HG03457 (cell line): Measurements from ENCODE around the gene CDK5RAP2.
"Not testable (repeated sequence)": the region's sequence is repeated elsewhere in the genome, so short reads cannot be mapped to it uniquely, and the experiment has no call there.

ENCODE experiments used
- ATAC-seq: cut with Tn5 transposase; IDR thresholded peaks from one replicate; pipeline ENCODE4 v1.9.1; 2021; ENCODE audit warnings: moderate number of reproducible peaks; ENCODE audit not compliant: unreplicated experiment

CDK5RAP2 gene

DNA sequence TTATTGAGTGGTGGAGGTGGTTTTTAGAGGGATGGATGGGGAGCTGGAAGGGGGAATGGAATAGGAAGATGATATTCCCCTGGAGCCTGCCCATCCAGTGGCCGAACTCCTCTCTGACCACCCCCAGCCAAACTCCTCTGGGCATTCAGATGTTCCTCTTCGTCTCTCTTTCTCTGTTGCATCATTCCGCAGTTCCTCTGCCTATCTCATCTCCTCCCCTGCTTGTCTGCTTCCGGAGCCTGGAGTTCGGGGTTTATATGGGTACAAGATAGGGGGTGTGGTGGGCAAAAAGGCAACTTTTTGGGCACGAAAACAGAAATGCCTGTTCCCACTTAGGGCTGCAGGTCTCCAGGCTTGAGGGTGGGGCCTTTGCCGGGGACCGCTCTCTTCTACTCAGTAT lies 12.2 kb upstream of the CDK5RAP2 start:
- ATAC-seq, result no peak

DNA sequence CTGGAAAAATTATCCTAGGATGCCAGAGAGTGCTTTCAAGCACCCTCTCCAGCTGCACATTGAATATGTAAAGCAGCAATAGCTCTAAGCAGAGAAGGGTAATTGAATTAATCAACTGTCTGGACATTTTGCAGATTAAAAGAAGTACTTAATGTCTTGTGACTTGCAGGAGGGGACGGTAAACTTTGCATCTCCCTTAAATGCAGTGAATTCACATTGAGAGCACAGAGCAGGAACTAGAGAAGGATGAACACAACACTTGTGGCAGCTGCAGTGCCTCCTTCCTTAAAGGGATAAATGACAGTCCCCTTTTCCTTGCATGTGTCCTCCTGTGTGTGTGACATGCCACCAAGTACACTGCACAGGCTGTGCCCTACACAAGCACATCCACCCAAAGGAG lies 7.4 kb upstream of the CDK5RAP2 start:
- no peak for ATAC-seq

DNA sequence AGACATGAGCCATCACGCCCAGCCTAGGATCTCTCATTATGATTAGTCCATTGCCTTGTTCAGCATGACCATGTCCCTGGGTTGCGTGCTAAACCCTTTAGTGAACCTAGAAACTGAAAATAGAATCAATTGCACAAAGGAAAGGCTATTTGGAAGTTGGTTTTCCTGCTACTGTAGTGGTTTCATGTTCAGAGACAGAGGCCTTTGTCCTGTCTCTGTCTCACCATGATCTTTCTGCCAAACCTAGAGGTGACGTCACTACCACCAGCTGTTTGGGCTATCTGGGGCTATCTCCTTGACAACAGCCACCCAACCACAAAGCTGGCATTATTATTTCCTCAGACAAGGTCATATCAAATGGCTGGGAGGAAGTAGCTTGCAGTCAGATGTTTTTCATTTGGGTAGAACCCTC lies 4.0 kb upstream of the CDK5RAP2 start:
- ATAC-seq, result peak; percentile 48

DNA sequence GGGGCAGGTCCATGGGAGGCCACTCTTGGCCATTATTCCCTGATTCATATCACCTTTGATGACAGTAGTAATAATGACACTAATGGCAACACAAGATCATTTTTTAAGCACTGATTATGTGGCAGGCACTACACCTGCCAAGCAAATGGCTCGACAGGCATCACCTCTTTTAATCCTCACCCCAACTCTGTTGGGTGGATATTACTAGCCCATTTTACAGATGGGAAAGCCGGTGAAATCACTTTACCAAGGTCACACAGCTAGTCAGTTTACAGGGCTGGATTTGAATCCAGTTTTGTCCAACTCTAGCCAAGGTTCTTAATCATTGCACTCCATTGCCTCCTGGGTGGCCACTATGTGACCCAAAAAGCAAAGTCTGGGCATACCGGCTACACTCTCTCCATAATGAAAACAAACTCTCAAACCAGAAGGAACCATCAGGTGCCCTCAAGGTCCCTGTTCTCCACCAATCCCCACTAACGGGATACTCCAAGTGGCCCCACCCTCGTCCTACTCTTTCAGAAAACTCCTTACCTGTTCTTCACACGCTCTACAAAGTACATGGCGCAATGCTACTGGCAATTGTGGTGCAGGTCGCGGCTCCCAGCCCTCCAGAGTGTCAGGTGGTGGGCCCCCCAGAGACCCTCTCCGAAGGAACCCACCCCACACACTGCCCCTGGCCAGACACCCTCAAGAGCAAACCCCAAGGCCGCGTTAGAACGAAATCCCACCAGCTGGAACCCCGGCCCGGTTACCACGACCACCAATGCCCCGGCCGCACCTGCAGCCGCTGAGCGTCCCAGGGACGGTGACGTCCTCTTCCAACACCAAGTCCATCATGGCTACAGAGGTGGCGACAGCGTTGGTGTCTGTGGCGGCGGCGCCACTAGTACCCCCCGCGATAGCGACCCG lies 572 bp downstream of the CDK5RAP2 start:
- peak; percentile 29 for ATAC-seq

DNA sequence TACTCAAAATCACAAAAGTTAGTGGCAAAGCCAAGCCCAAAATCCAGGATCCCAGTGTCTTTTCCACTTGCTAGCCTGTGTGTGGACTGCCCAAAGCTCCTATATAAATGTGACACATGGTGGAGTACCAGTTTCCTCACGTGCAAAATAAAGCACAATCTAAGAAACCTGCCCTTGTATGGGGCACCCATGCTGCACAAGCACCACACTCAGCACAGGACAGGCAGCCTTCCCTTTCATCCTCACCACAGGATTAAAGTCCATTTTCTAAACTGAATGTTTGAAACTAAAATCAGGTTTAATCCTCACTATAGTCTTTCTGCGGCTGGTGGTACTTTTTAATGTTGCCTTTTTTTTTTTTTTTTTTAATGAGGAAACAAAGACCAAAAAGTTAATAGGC lies 5.5 kb downstream of the CDK5RAP2 start:
- no peak for ATAC-seq

DNA sequence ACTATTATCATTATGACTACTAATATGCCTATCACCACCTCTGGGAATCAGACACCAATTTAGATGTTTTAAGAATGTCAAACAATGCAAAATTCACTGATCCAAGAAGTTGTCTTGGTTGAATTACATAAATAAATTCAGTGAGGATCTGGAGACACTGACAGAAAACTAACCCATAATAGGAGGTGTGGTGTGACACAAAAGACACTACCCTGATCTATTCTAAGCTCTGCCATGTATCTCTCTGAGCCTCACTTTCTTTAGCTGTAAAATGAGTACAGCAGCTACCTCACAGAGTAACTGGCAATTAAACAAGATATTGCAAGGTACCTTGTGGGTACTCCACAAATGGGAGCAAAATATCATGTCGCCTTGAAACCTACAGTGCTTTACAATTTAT lies 7.5 kb downstream of the CDK5RAP2 start:
- ATAC-seq, result no peak

DNA sequence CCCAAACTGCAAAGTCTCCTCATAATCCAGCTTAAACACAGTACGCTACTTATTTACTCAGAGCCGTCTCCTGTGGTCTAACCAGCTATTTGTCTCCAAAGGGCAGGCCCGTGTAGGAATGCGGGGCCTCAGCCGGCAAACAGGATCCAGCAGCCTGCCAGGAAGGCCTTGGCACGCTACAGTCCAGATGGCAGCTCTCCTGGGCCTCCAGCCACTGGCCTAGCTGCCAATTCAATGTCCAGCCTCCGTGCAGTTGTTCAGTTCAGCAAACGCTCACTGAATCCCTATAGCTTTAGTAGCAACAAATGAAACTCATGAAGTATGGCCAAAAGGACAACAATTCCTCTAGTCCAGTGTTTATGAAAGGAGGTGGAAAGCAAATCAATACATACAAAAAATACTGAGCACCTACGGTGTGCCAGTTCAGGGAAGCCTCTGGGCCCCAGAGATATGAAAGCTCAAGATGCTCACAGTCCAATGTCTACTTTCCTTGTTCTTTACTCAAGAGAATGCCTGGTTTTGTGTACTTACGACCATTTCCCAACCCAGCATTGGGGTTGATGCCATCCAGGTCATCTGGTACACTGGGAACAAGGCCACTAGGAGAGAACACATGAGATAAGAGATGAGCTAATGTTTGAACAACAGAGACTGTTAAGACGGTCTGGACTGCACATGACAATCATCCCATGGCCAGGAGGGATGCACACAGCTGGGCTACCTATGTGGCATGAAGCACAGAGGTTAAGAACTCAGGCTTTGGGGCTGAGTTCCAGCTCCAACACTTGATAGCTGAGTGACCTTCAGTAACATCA lies 8.3 kb downstream of the CDK5RAP2 start:
- no peak for ATAC-seq

DNA sequence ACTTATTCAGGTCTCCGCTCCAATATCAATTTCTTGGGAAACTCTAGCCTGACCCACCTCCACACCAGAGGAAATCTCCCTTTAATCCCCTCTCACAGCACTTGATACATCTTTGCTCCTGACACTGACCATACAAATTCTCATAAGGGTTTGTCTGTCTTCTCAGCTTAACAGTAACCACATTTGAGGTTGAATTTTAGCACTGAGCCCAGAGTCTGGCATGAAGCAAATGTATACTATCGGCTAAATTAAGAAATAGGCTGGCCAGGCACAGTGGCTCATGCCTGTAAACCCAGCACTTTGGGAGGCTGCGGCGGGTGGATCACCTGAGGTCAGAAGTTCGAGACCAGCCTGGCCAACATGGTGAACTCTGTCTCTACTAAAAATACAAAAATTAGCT lies 9.7 kb downstream of the CDK5RAP2 start:
- no peak for ATAC-seq

DNA sequence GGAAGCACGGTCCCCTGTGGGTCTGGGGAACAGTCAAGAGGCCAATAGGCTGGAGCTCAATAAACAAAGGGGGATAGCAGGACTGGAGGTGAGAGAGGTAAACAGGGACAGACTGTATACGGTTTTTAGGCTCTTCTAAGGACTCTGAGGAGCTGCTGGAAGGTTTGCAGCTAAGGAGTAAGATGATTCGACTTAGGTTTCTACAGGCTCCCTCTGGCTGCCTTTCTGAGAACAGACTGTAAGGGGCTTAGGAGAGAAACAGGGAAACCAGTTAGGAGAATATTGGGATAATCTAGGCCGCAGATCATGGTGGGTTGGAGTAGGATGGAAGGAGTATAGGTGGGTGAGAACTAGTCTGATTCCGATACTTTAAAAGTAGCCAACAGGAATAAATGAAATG lies 10.4 kb downstream of the CDK5RAP2 start:
- no peak for ATAC-seq

DNA sequence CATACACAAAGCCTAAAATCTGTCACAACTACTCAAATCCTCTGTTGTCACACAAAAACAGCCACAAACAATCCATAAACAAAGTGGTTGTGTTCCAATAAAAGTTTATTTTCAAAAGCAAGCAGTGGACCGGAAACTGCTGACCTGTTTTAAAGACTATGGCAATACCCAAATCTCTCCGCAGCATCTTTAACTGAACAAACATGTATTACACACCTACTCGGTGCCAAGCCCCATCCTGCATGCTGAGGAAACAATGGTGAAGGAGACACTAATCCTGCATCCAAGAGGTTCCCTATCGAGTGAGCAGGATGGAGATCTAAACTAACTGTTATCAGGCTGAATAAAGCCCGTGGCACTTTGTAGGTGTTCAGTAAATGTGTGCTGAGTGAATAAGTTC lies 11.2 kb downstream of the CDK5RAP2 start:
- ATAC-seq, result no peak

DNA sequence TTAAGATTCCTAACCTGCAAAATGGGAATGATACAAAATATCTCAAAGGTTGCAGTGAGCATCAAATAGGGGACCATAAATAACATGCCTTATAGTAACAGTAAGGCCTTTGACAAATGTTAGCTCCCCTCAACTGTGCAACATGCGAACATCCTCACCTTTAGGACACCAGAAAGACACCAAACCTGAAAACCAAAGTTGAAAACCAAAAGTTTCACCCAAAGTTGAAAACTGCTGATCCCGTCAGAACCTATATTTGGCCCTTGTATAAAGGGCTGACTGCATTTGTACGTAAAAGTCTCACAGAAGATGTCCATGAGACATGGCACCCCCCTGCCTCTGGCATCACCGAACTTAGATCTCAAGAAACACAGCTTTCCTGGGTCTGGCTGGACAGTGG lies 12.1 kb downstream of the CDK5RAP2 start:
- no peak for ATAC-seq

DNA sequence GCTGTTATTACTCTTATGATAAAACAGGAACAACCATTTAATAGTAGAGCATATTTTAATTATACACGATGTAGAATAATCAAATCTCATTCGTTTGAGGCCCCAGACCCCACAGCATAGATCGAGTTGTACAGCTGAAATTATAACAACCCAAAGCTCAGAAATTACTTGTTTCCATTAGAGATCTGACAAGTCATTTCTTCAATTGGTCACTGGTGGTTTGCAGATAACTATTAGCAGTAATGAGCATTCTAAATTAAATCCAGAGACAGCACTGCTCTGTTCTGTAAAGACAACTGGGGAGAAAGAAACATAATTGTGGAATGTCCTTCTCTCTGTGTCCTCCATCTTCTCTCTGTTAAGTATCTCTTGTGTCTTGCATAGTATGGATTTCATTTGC lies 12.9 kb downstream of the CDK5RAP2 start:
- ATAC-seq, result no peak

DNA sequence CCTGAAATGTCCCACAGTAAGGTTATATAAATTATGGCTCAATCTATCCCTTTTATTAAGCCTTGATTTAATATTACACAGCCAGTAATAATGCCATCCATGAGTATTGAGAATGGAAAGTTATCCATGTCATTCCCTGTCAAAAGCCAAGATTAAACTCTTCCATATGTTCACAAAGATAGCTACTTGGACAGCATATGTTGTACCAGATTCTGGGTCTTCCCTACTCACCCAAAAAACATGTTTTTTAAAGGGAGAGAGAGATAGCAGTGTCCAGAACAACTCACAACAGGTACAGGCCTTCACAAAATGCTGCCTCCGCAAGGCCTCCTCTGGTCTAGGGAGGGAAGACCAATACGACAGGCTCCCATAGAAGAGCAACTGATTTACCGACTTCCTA lies 15.4 kb downstream of the CDK5RAP2 start:
- ATAC-seq, result no peak

DNA sequence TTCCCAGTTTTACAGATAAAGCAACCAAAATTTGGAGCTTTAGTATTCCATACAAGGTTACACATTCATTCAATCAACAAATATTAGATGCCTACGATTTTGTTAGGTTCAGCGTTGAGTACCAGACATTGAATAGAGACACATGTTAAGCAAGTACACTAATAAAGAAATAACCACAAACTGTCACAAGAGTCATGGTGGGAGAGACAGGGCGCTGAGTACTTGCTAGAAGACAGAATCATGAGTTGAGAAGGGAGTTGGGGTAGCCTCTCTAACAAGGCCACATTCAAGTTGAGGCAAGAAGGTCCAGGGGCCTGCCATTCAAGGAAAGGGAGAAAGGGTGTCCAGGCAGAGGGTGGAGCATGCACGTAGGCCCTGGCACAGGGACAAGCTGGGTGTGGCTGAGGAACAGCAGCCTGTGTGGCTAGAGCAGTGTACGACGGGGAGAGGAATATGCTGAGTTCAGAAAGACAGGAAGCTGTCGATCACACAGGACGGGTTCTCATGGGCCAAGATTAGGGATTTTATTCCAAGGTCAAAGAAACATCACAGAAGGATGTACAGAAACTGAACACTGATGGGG lies 17.0 kb downstream of the CDK5RAP2 start:
- no peak for ATAC-seq

DNA sequence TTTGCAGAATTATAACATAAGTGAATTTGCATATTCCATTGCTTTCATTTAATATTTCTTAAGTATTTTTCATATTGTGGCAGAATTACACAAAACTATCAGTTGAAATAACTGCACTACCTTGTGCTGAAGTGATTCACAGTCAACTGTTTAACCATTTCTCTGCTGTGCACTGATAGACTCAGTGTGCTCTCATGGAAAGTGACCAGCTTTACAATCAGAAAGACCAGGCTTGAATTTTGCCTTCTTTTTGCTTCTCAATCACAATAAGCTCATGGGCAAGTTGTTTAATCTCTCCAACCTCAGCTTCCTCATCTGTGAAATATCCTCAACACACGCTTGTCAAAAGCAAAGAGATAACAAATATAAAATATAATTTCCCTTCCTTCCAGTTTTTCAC lies 18.3 kb downstream of the CDK5RAP2 start:
- ATAC-seq, result no peak

DNA sequence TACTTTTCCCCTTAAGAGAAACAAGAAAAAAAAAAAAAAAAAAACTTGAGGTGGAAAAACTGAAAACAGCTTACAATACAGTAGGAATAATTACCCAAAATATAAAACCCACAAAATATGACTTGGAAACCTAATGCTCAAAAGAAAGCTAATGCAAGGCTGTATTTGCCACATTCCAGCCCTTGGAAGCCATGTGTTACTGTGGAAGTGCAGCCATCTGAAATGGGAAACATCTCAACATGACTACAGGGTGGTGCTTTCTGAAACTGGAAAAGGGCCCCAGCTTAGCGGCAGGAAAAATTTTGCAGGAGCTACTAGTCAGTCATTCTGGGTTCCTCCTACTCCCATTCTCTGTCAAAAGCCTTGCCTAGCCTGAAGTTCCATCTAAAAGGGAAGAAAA lies 20.4 kb downstream of the CDK5RAP2 start:
- no peak for ATAC-seq

DNA sequence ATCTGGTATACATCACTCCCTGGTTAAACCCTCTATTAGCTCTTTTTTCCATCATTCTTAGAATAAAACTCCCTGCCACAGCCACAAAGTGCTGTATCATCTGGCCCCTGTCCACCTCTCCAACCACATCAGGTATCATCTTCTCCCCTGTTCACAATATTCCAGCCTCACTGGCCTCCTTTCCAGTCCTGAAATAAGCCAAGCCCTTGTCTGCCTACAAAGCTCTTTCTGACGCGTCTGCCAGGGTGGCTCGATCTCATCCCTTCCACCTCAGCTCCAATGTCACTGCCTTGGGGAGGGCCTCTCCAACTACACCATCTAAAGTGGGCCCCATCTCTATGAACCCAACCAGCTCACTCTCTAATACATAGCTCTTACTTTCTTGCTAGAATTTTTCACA lies 21.5 kb downstream of the CDK5RAP2 start:
- ATAC-seq, result no peak

DNA sequence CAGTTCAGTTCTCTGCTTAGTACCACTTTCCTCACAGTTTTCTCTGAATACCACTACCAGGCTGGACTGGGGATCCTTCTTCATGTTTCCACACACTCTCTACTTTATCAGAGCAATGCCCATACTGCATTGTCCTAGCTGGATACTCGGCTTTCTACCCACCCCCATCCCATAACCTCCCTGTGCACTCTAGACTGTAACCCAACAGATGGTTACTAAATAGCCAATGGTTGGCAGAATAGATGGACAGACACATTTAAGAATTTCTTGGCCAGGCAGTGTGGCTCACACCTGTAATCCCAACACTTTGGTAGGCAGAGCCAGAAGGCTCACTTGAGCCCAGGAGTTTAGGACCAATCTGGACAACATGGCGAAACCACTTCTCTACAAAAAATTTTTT lies 22.8 kb downstream of the CDK5RAP2 start:
- ATAC-seq, result no peak

DNA sequence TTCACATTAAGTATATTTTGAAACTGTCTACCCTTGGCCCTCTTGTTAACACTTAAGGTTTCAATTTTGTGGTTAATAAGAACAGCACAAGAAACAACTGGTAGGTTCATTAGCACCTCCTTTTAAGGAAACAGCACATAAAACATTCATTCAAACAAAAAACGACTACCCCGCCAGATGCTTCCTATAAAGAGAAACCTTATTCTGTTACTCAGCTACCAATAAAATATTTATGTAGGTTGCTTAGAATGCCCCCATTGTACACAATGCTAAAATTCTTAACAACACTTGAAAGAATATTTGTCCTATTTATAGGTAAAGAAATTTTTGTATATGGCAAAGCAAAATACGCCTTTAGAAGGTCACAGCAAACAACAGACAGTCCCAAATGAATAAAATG lies 23.2 kb downstream of the CDK5RAP2 start:
- ATAC-seq, result no peak

DNA sequence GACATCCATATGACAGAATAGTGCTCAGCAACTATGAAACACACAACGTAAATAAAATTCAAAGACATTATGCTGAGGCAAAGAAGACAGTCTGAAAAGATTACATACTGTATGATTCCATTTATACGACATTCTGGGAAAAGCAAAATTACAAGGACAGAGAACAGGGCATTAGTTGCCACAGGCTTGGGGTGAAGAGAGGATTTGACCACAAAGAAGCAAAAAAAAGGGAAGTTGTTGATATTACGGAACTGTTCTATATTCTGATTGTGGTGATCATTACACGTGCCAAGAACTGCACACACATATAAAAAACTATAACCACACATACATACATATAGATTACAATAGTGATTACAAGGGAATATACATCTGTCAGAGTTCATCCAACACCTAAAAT lies 24.1 kb downstream of the CDK5RAP2 start:
- ATAC-seq, result no peak

DNA sequence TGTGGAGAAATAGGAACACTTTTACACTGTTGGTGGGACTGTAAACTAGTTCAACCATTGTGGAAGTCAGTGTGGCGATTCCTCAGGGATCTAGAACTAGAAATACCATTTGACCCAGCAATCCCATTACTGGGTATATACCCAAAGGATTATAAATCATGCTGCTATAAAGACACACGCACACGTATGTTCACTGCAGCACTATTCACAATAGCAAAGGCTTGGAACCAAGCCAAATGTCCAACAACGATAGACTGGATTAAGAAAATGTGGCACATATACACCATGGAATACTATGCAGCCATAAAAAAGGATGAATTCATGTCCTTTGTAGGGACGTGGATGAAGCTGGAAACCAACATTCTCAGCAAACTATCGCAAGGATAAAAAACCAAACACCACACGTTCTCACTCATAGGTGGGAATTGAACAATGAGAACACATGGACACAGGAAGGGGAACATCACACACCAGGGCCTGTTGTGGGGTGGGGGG lies 27.7 kb downstream of the CDK5RAP2 start:
- ATAC-seq, result not testable (repeated sequence)
